Measurements from ENCODE around the gene BAK1.
"Not testable (repeated sequence)": the region's sequence is repeated elsewhere in the genome, so short reads cannot be mapped to it uniquely, and the experiment has no call there.

BAK1 gene

DNA sequence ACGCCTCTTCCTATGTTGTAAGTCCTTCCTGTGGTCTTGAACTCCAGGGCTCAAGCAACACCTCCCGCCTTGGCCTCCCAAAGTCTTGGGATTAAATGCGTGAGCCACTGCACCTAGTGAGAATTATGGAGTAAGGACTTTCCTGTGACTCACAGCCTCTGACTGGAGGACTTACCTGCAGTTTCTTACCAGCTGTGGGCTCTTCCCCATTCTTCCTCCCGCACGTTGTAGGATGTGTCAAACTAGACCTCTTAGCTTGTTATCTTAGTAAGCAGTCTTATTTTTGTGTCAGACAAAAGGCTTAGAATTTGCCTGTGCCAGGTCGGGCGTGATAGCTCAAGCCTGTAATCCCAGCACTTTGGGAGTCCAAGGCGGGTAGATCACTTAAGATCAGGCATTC is 30.9 kb downstream of the BAK1 start:
- no peak for DNase-seq

DNA sequence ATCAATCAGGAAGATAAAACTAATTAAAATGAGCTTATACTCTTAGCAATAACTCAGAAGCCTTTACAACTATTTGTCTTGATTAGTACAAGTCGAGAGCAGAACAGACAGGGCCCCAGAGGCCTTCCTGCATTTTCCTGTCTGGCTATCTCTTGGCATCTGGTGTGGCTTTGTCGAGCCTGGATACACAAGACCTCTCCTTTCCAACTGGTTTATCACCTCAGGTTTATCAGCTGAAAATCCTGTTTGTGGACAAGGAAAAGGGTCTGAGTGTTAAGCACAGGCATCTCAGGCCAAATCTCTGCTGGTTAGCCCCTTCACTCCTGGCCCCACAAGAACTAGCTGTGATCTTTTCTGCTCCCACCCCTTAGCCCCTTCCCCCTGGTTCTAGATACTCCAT is 32.6 kb downstream of the BAK1 start:
- DNase-seq: no peak

DNA sequence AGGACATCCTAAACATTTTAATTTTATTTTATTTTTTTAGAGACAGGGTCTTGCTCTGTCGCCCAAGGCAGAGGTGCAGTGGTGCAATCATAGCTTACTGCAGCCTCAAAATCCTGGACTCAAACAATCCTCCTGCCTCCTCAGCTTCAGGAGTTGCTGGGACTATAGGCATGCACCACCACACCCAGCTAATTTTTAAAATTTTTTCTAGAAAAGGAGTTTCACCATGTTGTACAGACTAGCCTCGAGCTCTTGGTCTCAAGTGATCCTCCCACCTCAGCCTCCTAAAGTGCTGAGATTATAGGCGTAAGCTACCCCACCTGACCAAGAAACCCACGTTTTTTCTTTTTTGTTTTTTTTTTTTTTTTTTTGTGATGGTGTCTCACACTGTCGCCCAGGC is 33.3 kb downstream of the BAK1 start:
- DNase-seq: no peak

DNA sequence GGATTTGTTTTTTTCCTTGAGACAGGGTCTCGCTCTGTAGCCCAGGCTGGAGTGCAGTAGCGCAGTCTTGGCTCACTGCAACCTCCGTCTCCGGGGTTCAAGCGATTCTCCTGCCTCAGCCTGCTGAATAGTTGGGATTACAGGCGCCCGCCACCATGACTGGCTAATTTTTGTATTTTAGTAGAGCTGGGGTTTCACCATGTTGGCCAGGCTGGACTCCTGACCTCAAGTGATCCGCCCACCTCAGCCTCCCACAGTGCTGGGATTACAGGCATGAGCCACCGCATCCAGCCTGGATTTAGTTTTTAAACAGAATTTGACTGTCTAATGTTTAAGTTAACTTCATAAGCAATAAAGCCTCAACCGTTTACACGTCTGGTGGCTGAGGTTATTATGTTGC is 34.8 kb downstream of the BAK1 start:
- not testable (repeated sequence) for DNase-seq

DNA sequence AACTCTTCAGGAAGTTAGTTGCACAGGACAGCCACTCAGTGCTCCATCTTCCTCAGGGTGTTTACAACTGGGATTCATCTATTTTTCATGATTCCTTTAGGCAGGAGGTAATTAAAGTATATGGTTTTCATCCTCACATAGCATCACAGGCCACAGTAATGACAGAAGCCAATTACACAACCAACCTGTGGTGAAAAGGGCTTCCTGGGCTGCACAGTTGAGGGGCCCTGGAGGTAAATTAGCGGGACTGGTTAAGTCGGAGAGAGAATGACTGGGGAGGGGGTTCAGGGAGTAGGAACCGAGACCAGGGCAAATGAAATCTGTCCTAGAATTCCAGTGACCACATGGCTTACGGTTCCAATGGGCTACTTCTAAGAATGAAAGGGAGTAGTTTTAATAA is 37.0 kb downstream of the BAK1 start:
- no peak for DNase-seq

DNA sequence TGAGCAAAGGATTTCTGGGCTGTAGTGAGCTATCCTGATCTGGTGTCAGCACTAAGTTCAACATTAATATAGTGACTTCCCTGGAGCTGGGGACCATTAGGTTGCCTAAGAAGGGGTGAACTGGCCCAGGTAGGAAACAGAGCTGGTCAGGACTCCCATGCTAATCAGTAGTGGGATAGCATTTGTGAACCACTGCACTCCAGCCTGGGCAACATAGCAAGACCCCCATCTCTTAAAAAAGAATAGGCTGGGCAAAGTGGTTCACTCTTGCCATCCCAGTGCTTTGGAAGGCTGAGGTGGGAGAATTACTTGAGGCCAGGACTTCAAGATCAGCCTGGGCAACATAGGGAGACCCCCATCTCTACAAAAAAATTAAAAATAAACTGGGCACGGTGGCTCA is 39.3 kb downstream of the BAK1 start:
- DNase-seq: no peak

DNA sequence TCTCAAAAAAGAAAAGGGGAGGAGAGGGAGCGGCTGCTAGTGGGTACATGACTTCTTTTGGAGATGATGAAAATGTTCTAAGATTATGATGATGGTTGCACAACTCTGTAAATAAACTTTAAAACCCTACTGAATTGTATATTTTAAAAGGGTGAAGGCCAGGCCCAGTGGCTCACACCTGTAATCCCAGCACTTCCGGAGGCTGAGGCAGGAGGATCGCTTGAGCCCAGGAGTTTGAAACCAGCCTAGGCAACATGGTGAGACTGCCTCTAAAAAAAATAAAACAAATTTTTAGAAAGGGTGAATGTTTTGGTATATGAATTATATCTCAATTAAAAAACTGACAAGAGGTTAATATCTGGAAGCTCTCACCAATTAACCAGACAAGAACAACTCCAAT is 45.4 kb downstream of the BAK1 start:
- DNase-seq: no peak

DNA sequence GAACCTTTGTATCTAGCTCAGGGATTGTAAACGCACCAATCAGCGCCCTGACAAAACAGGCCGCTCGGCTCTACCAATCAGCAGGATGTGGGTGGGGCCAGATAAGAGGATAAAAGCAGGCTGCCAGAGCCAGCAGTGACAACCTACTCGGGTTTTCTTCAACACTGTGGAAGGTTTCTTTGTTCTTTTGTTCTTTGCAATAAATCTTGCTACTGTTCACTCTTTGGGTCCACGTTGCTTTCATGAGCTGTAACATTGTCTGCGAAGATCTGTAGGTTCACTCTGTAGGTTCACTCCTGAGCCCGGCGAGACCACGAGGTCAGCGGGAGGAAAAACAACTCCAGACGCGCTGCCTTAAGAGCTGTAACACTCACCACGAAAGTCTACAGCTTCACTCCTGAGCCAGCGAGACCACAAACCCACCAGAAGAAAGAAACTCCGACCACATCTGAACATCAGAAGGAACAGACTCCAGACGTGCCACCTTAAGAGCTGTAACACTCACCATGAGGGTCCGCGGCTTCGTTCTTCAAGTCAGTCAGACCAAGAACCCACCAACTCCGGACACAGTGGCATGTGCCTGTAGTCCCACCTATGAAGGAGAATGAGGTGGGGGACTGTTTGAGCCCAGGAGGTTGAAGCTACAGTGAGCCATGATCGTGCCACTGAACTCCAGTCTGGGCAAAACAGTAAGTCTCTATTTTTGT is 46.8 kb downstream of the BAK1 start:
- DNase-seq: not testable (repeated sequence)

DNA sequence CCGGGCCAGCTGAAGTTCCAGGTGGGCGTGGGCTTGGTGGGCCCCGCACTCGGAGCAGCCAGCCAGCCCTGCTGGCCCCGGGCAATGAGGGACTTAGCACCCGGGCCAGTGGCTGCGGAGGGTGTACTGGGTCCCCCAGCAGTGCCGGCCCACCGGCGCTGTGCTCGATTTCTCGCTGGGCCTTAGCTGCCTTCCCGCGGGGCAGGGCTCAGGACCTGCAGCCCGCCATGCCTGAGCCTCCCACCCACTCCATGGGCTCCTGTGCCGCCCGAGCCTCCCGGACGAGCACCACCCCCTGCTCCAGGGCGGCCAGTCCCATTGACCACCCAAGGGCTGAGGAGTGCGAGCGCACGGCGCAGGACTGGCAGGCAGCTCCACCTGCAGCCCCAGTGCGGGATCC is 47.6 kb downstream of the BAK1 start:
- not testable (repeated sequence) for DNase-seq

DNA sequence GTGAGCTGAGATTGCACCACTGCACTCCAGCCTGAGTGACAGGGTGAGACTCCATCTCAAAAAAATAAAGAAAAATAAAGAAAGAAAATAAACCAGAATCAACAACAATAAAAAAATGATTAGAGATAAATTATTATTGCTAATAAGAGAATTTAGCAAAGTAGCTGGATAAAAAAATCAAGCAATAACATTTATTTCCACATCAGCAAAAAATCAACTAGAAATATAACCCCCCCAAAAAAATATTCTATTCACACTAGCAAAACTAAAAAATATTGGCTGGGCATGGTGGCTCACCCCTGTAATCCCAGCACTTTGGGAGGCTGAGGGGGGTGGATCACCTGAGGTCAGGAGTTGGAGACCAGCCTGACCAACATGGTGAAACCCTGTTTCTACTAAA is 49.5 kb downstream of the BAK1 start:
- DNase-seq: not testable (repeated sequence)
